ENCODE measurements around the gene RPS6KA1.

DNA sequence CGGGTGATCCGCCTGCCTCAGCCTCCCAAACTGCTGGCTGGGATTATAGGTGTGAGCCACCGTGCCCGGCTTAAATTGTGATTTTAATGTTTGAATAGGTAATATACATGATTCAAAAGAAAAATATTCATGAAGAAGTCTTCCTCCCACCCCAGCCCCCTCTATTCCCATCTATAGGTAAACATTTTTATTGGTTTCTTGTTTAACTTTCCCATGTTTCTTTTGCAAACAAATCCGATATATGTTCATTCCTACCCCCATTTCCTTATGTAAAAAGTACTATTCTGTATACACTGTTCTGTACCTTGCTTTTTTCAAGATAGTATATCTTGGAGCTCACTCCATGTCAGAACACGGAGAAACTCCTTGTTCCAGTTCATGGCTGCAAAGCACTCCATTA lies 23.2 kb downstream of the RPS6KA1 start:
- TF ChIP-seq EZH2phosphoT487 (IDR thresholded peaks at IDR 0.05; ENCODE audit: insufficient read depth, low read depth) (no peak), EZH2 (IDR thresholded peaks at IDR 0.05; ENCODE audit: insufficient read depth, poor library complexity, severe bottlenecking) (no peak)

All from GM23248 (cell line).